ENCODE data around the gene TSPAN2.
A peak's percentile ranks its signal among the peaks of the same experiment; 100 is the strongest.

TSPAN2 gene

DNA sequence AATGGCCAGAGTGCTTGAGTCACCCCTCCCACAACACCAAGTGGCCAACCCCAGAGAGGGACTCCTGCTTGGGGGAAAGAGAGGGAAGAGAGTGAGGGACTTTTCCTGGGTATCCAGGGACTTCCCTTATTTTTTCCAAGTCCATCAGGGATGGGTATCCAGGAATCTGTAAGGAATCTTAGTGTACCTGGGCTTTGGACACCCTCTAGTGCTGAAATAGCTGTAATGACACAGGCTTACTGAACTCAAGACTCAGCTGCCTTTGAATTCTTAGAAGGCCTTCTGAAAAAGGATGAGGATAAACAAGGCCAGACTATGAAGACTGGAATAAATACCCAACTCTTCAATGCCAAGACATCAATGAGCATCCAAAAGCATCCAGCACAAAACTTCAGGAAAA is 47.6 kb downstream of the TSPAN2 start:
- H3K4me3 ChIP-seq (ENCODE audit: control insufficient read depth, low read depth, low read length), result no peak overlapping the region
- TF ChIP-seq, protein P1, sequence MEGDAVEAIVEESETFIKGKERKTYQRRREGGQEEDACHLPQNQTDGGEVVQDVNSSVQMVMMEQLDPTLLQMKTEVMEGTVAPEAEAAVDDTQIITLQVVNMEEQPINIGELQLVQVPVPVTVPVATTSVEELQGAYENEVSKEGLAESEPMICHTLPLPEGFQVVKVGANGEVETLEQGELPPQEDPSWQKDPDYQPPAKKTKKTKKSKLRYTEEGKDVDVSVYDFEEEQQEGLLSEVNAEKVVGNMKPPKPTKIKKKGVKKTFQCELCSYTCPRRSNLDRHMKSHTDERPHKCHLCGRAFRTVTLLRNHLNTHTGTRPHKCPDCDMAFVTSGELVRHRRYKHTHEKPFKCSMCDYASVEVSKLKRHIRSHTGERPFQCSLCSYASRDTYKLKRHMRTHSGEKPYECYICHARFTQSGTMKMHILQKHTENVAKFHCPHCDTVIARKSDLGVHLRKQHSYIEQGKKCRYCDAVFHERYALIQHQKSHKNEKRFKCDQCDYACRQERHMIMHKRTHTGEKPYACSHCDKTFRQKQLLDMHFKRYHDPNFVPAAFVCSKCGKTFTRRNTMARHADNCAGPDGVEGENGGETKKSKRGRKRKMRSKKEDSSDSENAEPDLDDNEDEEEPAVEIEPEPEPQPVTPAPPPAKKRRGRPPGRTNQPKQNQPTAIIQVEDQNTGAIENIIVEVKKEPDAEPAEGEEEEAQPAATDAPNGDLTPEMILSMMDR (conservative IDR thresholded peaks at IDR 0.05; ENCODE audit: control insufficient read depth, insufficient read depth, low read depth, low read length), result peak; percentile 47
- DNase-seq (ENCODE audit: low read depth), result peak; percentile 40

DNA sequence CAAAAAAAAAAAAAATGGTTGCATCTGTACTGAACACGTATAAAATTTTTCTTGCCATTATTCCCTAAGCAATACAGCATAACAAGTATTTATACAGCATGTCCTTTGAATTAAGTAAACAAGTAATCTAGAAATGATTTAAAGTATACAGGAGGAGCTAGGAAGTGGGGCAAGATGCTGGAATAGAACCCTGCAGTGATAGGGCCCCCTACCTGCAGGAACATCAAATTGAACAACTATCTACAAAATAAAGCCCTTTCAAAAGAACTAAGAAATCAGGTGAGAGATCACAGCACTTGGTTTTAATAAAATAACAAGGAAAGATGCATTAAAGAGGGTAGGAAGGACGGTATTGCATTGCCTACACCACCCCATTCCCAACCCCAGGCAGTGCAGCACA is 48.8 kb downstream of the TSPAN2 start:
- no peak overlapping the region for H3K4me3 ChIP-seq (ENCODE audit: control insufficient read depth, low read depth, low read length)
- DNase-seq (ENCODE audit: low read depth), result no peak
- TF ChIP-seq, protein P1 (conservative IDR thresholded peaks at IDR 0.05; ENCODE audit: control insufficient read depth, insufficient read depth, low read depth, low read length), result peak; percentile 15

DNA sequence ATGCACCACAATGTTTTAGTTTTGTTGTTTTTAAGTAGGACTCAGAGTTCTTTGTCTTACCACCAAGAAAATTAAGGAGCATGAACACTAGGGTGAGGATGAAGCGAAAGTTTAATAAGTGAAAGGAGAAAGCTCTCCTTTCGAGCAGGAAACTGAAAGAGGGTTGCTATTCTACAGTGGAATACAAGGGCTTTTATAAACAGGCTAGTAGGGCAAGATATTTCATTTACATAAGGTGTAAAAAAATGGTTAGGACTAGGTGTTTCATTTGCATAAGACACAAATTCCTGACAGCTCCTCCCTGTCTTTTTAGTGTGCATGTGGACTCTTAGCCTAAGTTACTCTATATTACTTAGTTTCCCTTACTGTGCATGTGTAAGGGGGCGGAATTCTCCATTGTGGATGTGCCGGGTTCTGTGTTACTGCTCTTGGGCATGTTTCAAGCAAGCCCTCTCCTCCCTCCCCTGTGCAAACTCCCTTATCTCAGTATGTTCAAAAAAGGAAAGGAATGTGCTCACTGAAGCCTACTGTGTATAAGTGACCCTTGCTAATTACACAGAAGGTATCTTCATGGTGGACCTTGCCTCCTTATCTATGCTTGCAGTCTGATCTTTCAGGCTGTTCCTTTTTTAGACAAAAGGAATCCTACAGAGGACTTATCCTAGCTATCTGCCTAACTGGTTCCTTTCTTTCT is 52.3 kb downstream of the TSPAN2 start:
- H3K4me3 ChIP-seq (ENCODE audit: control insufficient read depth, low read depth, low read length), result no peak overlapping the region
- TF ChIP-seq, protein P1 (conservative IDR thresholded peaks at IDR 0.05; ENCODE audit: control insufficient read depth, insufficient read depth, low read depth, low read length), result no peak
- DNase-seq (ENCODE audit: low read depth), result no peak

DNA sequence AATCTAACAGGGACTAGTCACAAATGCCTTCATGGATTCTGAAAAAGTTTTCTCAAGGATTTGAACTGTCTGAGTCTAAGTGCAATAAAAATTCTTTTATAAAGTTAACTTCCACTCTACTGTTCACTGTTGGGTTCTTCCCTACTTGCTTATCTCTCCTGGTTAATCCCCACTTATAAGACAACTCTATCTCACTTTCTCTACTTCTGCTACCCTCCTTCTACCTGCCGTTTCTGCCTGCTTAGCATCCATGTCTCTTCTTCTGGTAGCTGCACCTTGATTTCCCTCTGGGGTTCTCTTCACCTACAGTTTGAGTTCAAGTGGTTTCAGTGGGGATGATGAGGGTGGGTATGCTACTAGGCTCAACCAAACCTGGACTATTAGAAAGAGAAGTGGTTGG is 53.7 kb downstream of the TSPAN2 start:
- TF ChIP-seq, protein P1 (conservative IDR thresholded peaks at IDR 0.05; ENCODE audit: control insufficient read depth, insufficient read depth, low read depth, low read length), result no peak
- no peak for DNase-seq (ENCODE audit: low read depth)
- H3K4me3 ChIP-seq (ENCODE audit: control insufficient read depth, low read depth, low read length), result no peak overlapping the region

DNA sequence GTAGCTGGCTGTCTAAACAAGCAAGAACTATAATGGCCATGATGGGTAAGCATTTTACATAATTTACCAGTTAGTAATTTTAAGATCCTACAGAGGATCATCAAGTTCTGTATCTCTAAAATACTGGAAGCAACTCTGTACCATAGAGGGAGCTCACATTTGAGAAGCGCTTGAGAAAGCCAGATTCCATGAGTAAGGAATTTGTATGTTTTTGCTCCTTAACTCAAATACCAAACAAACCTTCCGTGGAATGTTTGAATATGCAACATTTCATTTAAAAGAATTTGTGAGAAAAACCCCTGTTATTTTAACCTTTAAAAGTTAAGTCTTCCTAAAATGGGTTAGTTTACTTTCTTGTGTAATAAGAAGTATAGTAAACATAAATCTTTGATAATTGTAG is 57.7 kb downstream of the TSPAN2 start:
- DNase-seq (ENCODE audit: low read depth), result no peak
- TF ChIP-seq, protein P1 (conservative IDR thresholded peaks at IDR 0.05; ENCODE audit: control insufficient read depth, insufficient read depth, low read depth, low read length), result no peak
- no peak overlapping the region for H3K4me3 ChIP-seq (ENCODE audit: control insufficient read depth, low read depth, low read length)

DNA sequence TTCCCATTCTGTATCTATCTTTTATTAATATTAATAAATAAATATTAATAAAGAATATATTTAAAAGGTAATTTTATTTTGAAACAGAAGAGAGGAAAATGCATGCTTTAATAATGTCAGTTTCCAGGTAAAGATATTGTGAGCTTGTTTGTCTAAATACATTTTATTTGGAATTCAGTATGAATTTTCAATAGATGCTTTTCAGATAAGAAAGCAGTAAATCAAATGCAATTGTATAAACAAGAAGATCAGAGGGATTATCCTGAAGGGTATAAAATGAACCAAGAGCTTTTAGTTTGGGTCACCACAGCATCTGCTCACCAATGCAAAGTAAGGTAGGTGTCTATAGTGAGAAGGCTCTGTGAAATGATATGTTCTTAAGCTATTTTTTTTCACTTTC is 59.8 kb downstream of the TSPAN2 start, which contains the start of gene TSHB:
Gene TSHB, plus strand, starts transcription at position 301 of the 400 bp plus-strand sequence. CDS start 3,537 bp downstream, outside the sequence.
- DNase-seq (ENCODE audit: low read depth), result no peak
- no peak within 1 kb of the TSS for H3K4me3 ChIP-seq (ENCODE audit: control insufficient read depth, low read depth, low read length)
- TF ChIP-seq, protein P1 (conservative IDR thresholded peaks at IDR 0.05; ENCODE audit: control insufficient read depth, insufficient read depth, low read depth, low read length), result no peak
